HepG2 (cell line): ENCODE results near the gene PNPLA3. TPM values are rescaled to one million over a fixed set of nuclear protein-coding genes. Genes with fewer than 3 reads are reported as not detected.

Experiments
- ATF3 ChIP-seq: sonication (generic); formaldehyde crosslinking; IDR thresholded peaks from 2 replicates; pipeline ENCODE4 v1.4.0; 2020; ENCODE audit warnings: missing genetic modification reagents
- CHCHD3 ChIP-seq: sonication (generic); formaldehyde crosslinking; IDR thresholded peaks from 2 replicates; pipeline ENCODE4 v1.8.0; 2022; ENCODE audit warnings: mild to moderate bottlenecking, missing genetic modification reagents, moderate library complexity
- DNMT3B ChIP-seq: conservative IDR thresholded peaks from 2 replicates; pipeline ENCODE4 v1.6.1; 2016; ENCODE audit warnings: missing biosample characterization, control low read depth
- FLYWCH1 ChIP-seq: sonication (generic); formaldehyde crosslinking; IDR thresholded peaks from 2 replicates; pipeline ENCODE4 v1.8.1; 2023; ENCODE audit warnings: mild to moderate bottlenecking, missing genetic modification reagents
- FOSL2 ChIP-seq: sonication (generic); formaldehyde crosslinking; IDR thresholded peaks from 2 replicates; pipeline ENCODE4 v1.4.0; 2020; ENCODE audit warnings: missing genetic modification reagents
- HIVEP1 ChIP-seq: sonication (generic); formaldehyde crosslinking; IDR thresholded peaks from 2 replicates; pipeline ENCODE4 v1.4.0; 2020; ENCODE audit warnings: mild to moderate bottlenecking, missing genetic modification reagents
- HMG20B ChIP-seq: conservative IDR thresholded peaks from 2 replicates; pipeline ENCODE4 v1.6.1; 2016; ENCODE audit warnings: missing genetic modification reagents, missing compliant biosample characterization
- KLF16 ChIP-seq, 2 experiments: sonication (generic) in 1 of 2; formaldehyde crosslinking in 1 of 2; IDR thresholded peaks; 2 replicates each; pipeline versions ENCODE4 v1.6.1 to v1.8.0; 2016 to 2023; ENCODE audit warnings: missing genetic modification reagents in 2 of 2, missing compliant biosample characterization in 1 of 2
- NCOA2 ChIP-seq: sonication (generic); formaldehyde crosslinking; IDR thresholded peaks from 2 replicates; pipeline ENCODE4 v1.8.0; 2022; ENCODE audit warnings: inconsistent platforms
- POLR2AphosphoS5 ChIP-seq: IDR thresholded peaks from 2 replicates; pipeline ENCODE4 v1.6.1; 2012; ENCODE audit warnings: low read depth, low read length
- PRMT3 ChIP-seq: sonication (generic); formaldehyde crosslinking; IDR thresholded peaks from 2 replicates; pipeline ENCODE4 v1.8.1; 2022; ENCODE audit warnings: low read depth, mild to moderate bottlenecking, moderate library complexity, missing genetic modification reagents, borderline replicate concordance
- SAFB2 ChIP-seq: sonication (generic); formaldehyde crosslinking; IDR thresholded peaks from 2 replicates; pipeline ENCODE4 v1.5.1; 2020; ENCODE audit warnings: missing genetic modification reagents, low read depth, mild to moderate bottlenecking, borderline replicate concordance
- SALL1 ChIP-seq: sonication (generic); formaldehyde crosslinking; IDR thresholded peaks from 2 replicates; pipeline ENCODE4 v1.8.0; 2022; ENCODE audit warnings: mild to moderate bottlenecking, missing genetic modification reagents
- TOPORS ChIP-seq: sonication (generic); formaldehyde crosslinking; IDR thresholded peaks from 2 replicates; pipeline ENCODE4 v1.8.0; 2023; ENCODE audit warnings: mild to moderate bottlenecking, missing genetic modification reagents
- YEATS4 ChIP-seq: sonication (generic); formaldehyde crosslinking; IDR thresholded peaks from 2 replicates; pipeline ENCODE4 v1.4.0; 2020; ENCODE audit warnings: missing genetic modification reagents, borderline replicate concordance
- ZFX ChIP-seq: sonication (generic); formaldehyde crosslinking; IDR thresholded peaks from 2 replicates; pipeline ENCODE4 v1.4.0; 2020; ENCODE audit warnings: mild to moderate bottlenecking, low read depth, missing genetic modification reagents, moderate library complexity
- ZNF207 ChIP-seq: fragments of 450-650 bp; IDR thresholded peaks from 2 replicates; pipeline ENCODE4 v1.6.1; 2016; ENCODE audit warnings: antibody characterized with exemption, borderline replicate concordance
- ZNF251 ChIP-seq: sonication (generic); formaldehyde crosslinking; IDR thresholded peaks from 2 replicates; pipeline ENCODE4 v1.9.0; 2021; ENCODE audit warnings: mild to moderate bottlenecking, missing genetic modification reagents
- ZNF503 ChIP-seq: sonication (generic); formaldehyde crosslinking; IDR thresholded peaks from 2 replicates; pipeline ENCODE4 v1.4.0; 2020; ENCODE audit warnings: missing genetic modification reagents
- ZNF556 ChIP-seq: sonication (generic); formaldehyde crosslinking; IDR thresholded peaks from 2 replicates; pipeline ENCODE4 v1.4.0; 2020; ENCODE audit warnings: mild to moderate bottlenecking, missing genetic modification reagents, borderline replicate concordance
- ZNF788 ChIP-seq: sonication (generic); formaldehyde crosslinking; IDR thresholded peaks from 2 replicates; pipeline ENCODE4 v1.5.0; 2020; ENCODE audit warnings: mild to moderate bottlenecking, missing genetic modification reagents, borderline replicate concordance
- ZSCAN22 ChIP-seq: sonication (generic); formaldehyde crosslinking; IDR thresholded peaks from 2 replicates; pipeline ENCODE4 v1.4.0; 2020; ENCODE audit warnings: mild to moderate bottlenecking, missing genetic modification reagents
- polyA plus RNA-seq, 8 experiments: library from polyadenylated mRNA; depleted of rRNA in 3 of 8; stranded (reverse) in 7 of 8; unstranded in 1 of 8; fragments of >200 nt; fragmentation: Illumina TruSeq in 4 of 8; extraction: Trizol in 4 of 8; gene quantifications; 2 replicates each; pipeline versions ENCODE4 v1.2.1 to v1.2.3, GENCODE V29; 2011 to 2016; ENCODE audit warnings: low read depth in 4 of 8, missing spikeins in 1 of 8, mixed read lengths in 1 of 8; ENCODE audit not compliant: insufficient read depth in 1 of 8
- total RNA-seq, 5 experiments: library from RNA; depleted of rRNA; stranded (reverse); fragments of >200 nt; fragmentation: Illumina TruSeq; extraction: Trizol; gene quantifications; 2 replicates each; pipeline ENCODE4 v1.2.3, GENCODE V29; 2016; ENCODE audit warnings: low read depth in 1 of 5
- TF ChIP-seq, protein P1 (sequence below): sonication (generic); formaldehyde crosslinking; IDR thresholded peaks from 2 replicates; pipeline ENCODE4 v1.5.0; 2020; ENCODE audit warnings: mild to moderate bottlenecking, missing genetic modification reagents, moderate library complexity
- TF ChIP-seq, protein P2 (sequence below), 2 experiments: sonication (generic) in 1 of 2; formaldehyde crosslinking in 1 of 2; IDR thresholded peaks; 2 replicates each; pipeline versions ENCODE4 v1.4.0 to v1.6.1; 2016 to 2020; ENCODE audit warnings: borderline replicate concordance in 1 of 2, low read depth in 1 of 2, mild to moderate bottlenecking in 1 of 2, missing genetic modification reagents in 1 of 2

The PNPLA3 gene
- total and polyA plus RNA-seq, 2 of the 13 experiments (the other 11 are each of a cell fraction or from before 2014, with no cell fraction given) = 16.9 to 19.8 TPM

DNA sequence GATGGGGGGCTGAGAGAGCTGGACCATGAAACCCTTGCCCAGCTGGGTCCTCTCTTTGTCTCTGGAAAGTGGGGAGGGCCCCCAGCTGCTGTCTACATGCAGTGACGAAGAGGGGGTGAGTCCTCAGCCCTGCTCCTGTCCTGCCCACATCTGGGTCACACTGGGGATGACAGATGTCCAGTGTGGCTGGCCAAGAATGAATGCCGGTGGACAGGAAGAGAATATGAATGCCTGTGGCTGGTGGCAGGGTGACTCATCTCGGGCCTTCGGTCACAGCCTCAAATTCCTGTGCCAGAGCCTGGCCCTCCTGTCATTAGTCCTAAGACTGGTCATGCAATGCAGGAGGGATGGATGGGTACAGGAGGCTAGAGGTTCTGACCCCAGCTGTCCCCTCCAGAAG is 2.2 kb upstream of the PNPLA3 start (continued):
- TF ChIP-seq FLYWCH1 (no peak), SAFB2 (CRISPR knock-in tag) (no peak), HIVEP1 (no peak), KLF16 (CRISPR knock-in tag; IDR thresholded peaks at IDR 0.05) (no peak), CHCHD3 (no peak), NCOA2 (CRISPR knock-in tag) (no peak), SALL1 (CRISPR knock-in tag) (0 out of 2 replicates have a peak, but pooled peaks have one; percentile 4), POLR2AphosphoS5 (no peak), HMG20B (CRISPR knock-in tag) (no peak), YEATS4 (no peak), ZNF788 (no peak), ATF3 (0 out of 2 replicates have a peak, but pooled peaks have one; percentile 45), ZNF556 (CRISPR knock-in tag) (0 out of 2 replicates have a peak, but pooled peaks have one; percentile 22), ZFX (CRISPR knock-in tag) (no peak), TOPORS (CRISPR knock-in tag) (no peak), FOSL2 (peak; percentile 90), DNMT3B (CRISPR knock-in tag) (no peak), ZSCAN22 (CRISPR knock-in tag) (no peak), ZNF207 (no peak), PRMT3 (CRISPR knock-in tag) (no peak), ZNF503 (CRISPR knock-in tag) (no peak), ZNF251 (CRISPR knock-in tag) (no peak)
- TF ChIP-seq, protein P1, sequence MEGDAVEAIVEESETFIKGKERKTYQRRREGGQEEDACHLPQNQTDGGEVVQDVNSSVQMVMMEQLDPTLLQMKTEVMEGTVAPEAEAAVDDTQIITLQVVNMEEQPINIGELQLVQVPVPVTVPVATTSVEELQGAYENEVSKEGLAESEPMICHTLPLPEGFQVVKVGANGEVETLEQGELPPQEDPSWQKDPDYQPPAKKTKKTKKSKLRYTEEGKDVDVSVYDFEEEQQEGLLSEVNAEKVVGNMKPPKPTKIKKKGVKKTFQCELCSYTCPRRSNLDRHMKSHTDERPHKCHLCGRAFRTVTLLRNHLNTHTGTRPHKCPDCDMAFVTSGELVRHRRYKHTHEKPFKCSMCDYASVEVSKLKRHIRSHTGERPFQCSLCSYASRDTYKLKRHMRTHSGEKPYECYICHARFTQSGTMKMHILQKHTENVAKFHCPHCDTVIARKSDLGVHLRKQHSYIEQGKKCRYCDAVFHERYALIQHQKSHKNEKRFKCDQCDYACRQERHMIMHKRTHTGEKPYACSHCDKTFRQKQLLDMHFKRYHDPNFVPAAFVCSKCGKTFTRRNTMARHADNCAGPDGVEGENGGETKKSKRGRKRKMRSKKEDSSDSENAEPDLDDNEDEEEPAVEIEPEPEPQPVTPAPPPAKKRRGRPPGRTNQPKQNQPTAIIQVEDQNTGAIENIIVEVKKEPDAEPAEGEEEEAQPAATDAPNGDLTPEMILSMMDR (CRISPR knock-in tag) = no peak
- TF ChIP-seq, protein P2, sequence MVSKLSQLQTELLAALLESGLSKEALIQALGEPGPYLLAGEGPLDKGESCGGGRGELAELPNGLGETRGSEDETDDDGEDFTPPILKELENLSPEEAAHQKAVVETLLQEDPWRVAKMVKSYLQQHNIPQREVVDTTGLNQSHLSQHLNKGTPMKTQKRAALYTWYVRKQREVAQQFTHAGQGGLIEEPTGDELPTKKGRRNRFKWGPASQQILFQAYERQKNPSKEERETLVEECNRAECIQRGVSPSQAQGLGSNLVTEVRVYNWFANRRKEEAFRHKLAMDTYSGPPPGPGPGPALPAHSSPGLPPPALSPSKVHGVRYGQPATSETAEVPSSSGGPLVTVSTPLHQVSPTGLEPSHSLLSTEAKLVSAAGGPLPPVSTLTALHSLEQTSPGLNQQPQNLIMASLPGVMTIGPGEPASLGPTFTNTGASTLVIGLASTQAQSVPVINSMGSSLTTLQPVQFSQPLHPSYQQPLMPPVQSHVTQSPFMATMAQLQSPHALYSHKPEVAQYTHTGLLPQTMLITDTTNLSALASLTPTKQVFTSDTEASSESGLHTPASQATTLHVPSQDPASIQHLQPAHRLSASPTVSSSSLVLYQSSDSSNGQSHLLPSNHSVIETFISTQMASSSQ (IDR thresholded peaks at IDR 0.05; ENCODE audit: low read depth) = no peak
- TF ChIP-seq, protein P2 (CRISPR knock-in tag; IDR thresholded peaks at IDR 0.05; ENCODE audit: borderline replicate concordance) = 0 out of 2 replicates have a peak, but pooled peaks have one; percentile 27
